HAP-1 (cell line): Measurements from ENCODE around the gene SCRT2.
"Not testable (repeated sequence)": the region's sequence is repeated elsewhere in the genome, so short reads cannot be mapped to it uniquely, and the experiment has no call there.

Source experiments
- DNase-seq, 2 experiments: peaks; one replicate each; pipeline ENCODE4 v3.0.0-alpha.2; 2016 to 2020; ENCODE audit warnings: low spot score in 2 of 2
- H3K27me3 ChIP-seq: fragments of 250-450 bp; sonication (Bioruptor Pico); 2 replicates; pipeline ENCODE4 v1.5.1; 2020; ENCODE audit warnings: low read depth, mild to moderate bottlenecking, moderate library complexity
- H3K36me3 ChIP-seq: fragments of 250-450 bp; sonication (Bioruptor Pico); replicated peaks from 2 replicates; pipeline ENCODE4 v1.5.1; 2020; ENCODE audit warnings: mild to moderate bottlenecking
- H3K4me1 ChIP-seq: fragments of 250-450 bp; sonication (Bioruptor Pico); 2 replicates; pipeline ENCODE4 v1.5.1; 2020; ENCODE audit warnings: mild to moderate bottlenecking
- H3K4me3 ChIP-seq: fragments of 250-450 bp; sonication (Bioruptor Pico); 2 replicates; pipeline ENCODE4 v1.5.1; 2020; ENCODE audit warnings: mild to moderate bottlenecking, moderate library complexity
- H3K9me3 ChIP-seq: fragments of 250-450 bp; sonication (Bioruptor Pico); 2 replicates; pipeline ENCODE4 v1.5.1; 2020; ENCODE audit warnings: mild to moderate bottlenecking, moderate library complexity
- in situ Hi-C: fragments of 300-500 bp; cut with MboI; formaldehyde crosslinking; loops from 3 replicates; pipeline ENCODE4 v1.14.3; 2020; ENCODE audit warnings: low sequenced_read_pairs, inconsistent platforms, mixed read lengths

Gene SCRT2

DNA sequence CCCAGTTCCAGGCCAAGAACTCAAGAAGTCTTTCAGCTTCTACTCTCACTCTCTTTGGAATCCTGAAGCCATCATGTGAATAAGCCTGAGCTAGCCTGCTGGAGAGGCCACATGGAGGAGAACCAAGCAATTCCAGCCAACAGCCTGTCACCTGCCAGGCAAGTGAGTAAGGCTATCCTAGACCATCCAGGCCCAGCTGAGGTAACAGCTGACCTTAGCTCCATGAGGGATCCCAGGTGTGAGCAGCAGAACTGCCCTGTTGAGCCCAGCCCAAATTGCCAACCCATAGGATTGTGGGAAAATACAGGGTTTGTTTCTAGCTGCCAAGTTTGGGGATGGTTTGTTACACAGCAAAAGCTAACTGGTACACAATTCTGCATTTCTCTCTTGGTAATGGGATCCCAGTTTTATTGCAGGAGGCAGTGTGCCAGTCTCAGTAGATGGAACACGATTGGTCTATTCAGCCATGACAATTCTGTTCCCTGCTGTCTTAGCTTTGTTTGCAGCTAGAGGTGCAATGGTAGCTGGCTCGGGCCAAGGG is 28.1 kb downstream of the SCRT2 start:
- no peak for DNase-seq
- Histone ChIP-seq H3K4me1 (peaks cover 3% of the 10 kb centered on the region; the same call in 1 of the 2 replicates), H3K27me3 (no peaks in the 10 kb centered on the region), H3K4me3 (no peak overlapping the region), H3K9me3 (peaks cover 3% of the 10 kb centered on the region; the same call in 1 of the 2 replicates), H3K36me3 (peaks cover 34% of the 10 kb centered on the region)
- in situ Hi-C loops = loop anchor here (5.0 kb wide), 1 partner anchor 90 kb away; no protein-coding TSS in a partner anchor

DNA sequence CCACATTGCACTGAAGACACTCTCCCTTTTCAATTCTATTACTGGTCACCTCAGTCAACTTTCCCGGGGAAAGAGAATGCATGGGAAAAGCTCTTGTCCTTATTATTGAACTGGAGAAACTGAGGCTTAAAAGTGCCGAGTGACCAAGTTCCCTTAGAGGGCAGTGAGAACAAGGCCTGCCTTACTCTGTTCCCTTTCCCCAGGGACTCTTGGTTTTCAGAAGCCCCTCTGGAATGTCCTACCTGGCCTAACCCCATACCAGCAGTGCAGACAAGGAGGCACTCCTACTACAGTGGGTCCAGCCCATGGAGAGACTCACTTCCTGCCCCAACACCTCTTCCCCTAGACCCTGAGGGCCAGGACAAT is 28.8 kb downstream of the SCRT2 start:
- no peaks in the 10 kb centered on the region for H3K27me3 ChIP-seq
- H3K9me3 ChIP-seq = peaks cover 3% of the 10 kb centered on the region; the same call in 1 of the 2 replicates
- in situ Hi-C loops = loop anchor here (5.0 kb wide), 1 partner anchor 90 kb away; no protein-coding TSS in a partner anchor
- H3K4me1 ChIP-seq = peaks cover 2% of the 10 kb centered on the region; the same call in 1 of the 2 replicates
- H3K36me3 ChIP-seq = peaks cover 34% of the 10 kb centered on the region
- no peak for DNase-seq
- no peak overlapping the region for H3K4me3 ChIP-seq

DNA sequence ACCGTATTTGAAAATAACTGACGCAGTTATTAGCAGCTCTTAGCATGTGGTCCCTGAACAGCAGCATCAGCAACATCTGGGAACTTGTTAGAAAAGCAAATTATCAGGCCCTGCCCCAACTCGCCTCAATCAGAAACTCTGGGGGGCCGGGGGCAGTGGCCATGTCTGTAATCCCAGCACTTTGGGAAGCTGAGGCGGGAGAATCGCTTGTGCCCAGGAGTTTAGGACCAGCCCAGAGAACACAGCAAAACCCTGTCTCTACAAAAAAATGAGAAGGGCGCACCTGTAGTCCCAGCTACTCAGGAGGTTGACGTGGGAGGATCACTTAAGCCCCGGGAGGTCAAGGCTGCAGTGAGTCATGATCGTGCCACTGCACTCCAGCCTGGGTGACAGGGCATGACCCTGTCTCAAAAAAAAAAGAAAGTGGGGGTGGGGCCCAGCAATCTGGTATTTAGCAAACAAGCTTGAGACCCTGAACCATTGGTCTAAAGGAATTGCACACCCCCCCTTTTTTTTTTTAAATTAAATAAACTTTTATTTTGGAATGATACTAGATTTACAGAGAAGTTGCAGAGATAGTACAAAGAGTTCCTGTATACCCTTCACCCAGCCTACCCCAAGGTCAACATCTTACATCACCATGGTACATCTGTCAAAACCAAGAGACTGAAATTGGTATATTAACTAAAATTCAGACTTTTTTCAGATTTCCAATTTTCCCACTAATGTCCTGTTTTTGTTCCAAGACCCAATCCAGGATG is 29.3 kb downstream of the SCRT2 start:
- in situ Hi-C loops = loop anchor here (5.0 kb wide), 1 partner anchor 89 kb away; no protein-coding TSS in a partner anchor
- H3K4me1 ChIP-seq = no peaks in the 10 kb centered on the region
- no peak for DNase-seq
- no peaks in the 10 kb centered on the region for H3K27me3 ChIP-seq
- H3K36me3 ChIP-seq = peaks cover 34% of the 10 kb centered on the region
- H3K4me3 ChIP-seq = no peak overlapping the region
- peaks cover 3% of the 10 kb centered on the region; the same call in 1 of the 2 replicates for H3K9me3 ChIP-seq

DNA sequence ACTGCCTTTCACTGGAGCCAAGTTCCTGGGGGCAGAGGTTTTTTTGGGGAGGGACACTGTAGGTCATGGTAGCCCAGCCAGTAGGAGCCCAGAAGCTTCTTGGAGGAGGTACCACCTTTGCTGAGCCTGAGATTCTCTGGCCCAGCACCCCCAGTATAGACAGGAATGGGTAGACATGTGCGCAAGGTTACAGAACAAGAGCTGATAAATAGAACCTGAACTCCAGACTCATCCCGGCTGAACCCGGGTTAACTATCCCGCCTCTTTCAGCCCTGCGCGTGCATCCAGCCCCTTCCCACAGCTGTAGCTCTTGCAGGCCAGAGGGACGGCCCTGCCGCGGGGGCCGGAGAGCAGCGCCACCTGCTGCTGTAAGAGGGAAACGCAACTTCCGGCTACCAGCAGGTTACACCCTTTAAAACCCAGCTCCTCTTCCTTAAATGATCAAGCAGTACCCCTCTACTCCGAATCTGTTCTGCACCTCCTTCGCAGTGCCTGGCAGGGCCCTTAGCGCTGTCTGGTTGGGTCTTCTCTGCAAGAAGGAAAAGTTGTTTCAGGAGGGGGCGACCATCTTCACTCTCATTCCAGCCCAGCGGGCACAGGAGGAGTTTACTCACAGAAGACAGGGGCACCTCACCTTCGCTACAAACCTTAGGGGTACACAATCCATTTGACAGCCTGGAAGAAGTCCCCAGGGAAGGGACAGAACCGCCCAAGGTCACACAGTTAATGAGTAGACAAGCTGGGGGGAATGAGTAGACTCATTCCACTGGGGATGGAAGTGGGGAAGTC is 30.1 kb downstream of the SCRT2 start:
- H3K9me3 ChIP-seq = peaks cover 3% of the 10 kb centered on the region; the same call in 1 of the 2 replicates
- DNase-seq = peak; percentile 76 to 86
- H3K4me1 ChIP-seq = no peaks in the 10 kb centered on the region
- no peaks in the 10 kb centered on the region for H3K27me3 ChIP-seq
- H3K36me3 ChIP-seq = peaks cover 27% of the 10 kb centered on the region
- no peak overlapping the region for H3K4me3 ChIP-seq
- in situ Hi-C loops = loop anchor here (5.0 kb wide), 1 partner anchor 88 kb away; no protein-coding TSS in a partner anchor

DNA sequence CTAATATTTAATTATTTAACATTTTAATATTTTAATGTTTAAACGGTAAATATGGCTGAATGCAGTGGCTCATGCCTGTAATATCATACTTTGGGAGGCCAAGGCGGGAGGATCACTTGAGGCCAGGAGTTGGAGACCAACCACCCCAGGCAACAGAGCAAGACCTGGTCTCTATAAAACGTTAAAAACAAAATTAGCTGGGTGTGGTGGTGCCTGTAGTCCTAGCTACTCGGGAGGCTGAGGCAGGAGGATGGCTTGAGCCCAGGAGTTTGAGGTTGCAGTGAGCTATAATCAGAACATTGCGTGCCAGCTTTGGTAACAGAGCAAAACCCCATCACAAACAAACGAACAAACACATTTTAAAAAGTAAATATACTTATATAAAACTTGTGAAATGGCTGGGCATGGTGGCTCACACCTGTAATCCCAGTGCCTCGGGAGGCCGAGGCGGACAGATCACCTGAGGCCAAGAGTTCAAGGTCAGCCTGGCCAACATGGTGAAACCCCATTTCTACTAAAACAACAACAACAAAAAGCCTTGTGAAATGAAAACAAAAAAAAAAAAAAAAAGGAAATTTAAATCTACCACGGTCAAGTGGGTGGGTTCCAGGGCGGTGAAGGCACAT is 30.8 kb downstream of the SCRT2 start:
- no peaks in the 10 kb centered on the region for H3K27me3 ChIP-seq
- in situ Hi-C loops = loop anchor here (5.0 kb wide), 1 partner anchor 88 kb away; no protein-coding TSS in a partner anchor
- no peaks in the 10 kb centered on the region for H3K4me1 ChIP-seq
- peaks cover 3% of the 10 kb centered on the region; the same call in 1 of the 2 replicates for H3K9me3 ChIP-seq
- no peak overlapping the region for H3K4me3 ChIP-seq
- no peak for DNase-seq
- H3K36me3 ChIP-seq = peaks cover 22% of the 10 kb centered on the region

- Histone ChIP-seq H3K4me1 (no peaks in the 10 kb centered on the region), H3K4me3 (no peak overlapping the region), H3K9me3 (no peaks in the 10 kb centered on the region), H3K27me3 (no peaks in the 10 kb centered on the region), H3K36me3 (peaks cover 5% of the 10 kb centered on the region)
- no peak for DNase-seq
- in situ Hi-C loops = no loop called here
Measured at GRCh38 chr20:642398-643174, 33.0 kb downstream of the SCRT2 start.

DNA sequence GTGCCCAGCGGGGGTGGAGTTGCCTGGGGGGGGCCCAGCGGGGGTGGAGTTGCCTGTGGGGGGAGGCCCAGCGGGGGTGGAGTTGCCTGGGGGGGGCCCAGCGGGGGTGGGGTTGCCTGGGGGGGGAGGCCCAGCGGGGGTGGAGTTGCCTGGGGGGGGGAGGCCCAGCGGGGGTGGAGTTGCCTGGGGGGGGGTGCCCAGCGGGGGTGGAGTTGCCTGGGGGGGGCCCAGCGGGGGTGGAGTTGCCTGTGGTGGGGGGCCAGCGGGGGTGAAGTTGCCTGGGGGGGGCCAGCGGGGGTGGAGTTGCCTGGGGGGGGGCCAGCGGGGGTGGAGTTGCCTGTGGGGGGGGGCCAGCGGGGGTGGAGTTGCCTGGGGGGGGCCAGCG is 33.6 kb downstream of the SCRT2 start:
- H3K4me1 ChIP-seq, H3K36me3 ChIP-seq, H3K4me3 ChIP-seq, H3K27me3 ChIP-seq, in situ Hi-C loops, H3K9me3 ChIP-seq, DNase-seq: not testable (repeated sequence)

GRCh38 chr20:641516-641875 is 34.1 kb downstream of the SCRT2 start:
- H3K4me1 ChIP-seq = no peaks in the 10 kb centered on the region
- no peaks in the 10 kb centered on the region for H3K9me3 ChIP-seq
- in situ Hi-C loops = no loop called here
- no peaks in the 10 kb centered on the region for H3K36me3 ChIP-seq
- no peak overlapping the region for H3K4me3 ChIP-seq
- H3K27me3 ChIP-seq = no peaks in the 10 kb centered on the region
- peak in 1 of 2 experiments; percentile 56 for DNase-seq

DNA sequence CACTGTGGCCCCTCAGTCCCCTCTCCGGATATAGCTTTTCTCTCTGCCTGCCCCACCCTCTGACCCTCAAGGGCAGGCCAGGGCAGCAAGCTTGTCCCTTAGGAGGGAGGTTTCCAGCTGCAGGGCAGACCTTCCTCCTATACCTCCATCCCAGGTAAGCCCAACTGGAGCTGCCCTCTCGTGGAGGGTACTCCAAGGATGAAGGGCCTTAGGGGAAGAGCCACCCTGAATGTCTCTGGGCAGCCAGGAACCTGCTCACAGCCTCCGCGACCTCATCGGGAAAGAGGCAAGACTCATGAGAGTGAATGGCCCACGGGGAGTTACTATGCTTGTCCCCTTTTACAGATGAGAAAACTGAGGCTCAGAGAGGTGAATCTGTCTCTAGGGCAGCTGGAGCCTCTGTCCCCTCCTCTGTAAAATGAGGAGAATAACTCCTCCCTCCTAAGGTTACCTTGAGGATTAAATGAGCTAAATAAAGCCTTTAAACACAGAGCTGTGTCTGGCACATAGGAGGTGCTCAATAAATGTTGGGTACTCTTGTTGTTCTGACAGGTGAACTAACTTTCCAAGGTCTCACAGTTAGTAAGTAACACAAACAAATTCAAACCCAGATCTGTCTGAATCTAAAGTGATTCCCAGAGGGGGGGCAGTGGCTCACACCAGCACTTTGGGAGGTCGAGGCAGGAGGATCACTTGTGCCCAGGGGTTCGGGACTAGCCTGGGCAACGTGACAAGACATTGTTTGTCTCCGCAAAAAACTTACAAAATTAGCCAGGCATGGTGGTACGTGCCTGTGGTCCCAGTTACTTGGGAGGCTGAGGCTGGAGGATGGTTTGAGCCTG is 34.7 kb downstream of the SCRT2 start:
- no peaks in the 10 kb centered on the region for H3K27me3 ChIP-seq
- DNase-seq = no peak
- H3K4me3 ChIP-seq = no peak overlapping the region
- in situ Hi-C loops = no loop called here
- H3K4me1 ChIP-seq = no peaks in the 10 kb centered on the region
- H3K9me3 ChIP-seq = no peaks in the 10 kb centered on the region
- H3K36me3 ChIP-seq = no peaks in the 10 kb centered on the region

GRCh38 chr20:638579-638978 is 37.0 kb downstream of the SCRT2 start:
- no peak for DNase-seq

GRCh38 chr20:637559-637958 is 38.0 kb downstream of the SCRT2 start:
- Histone ChIP-seq H3K4me3 (no peak overlapping the region), H3K27me3 (0 out of 2 replicates have a peak, but pooled peaks cover under 1% of the 10 kb centered on the region), H3K9me3 (no peaks in the 10 kb centered on the region), H3K36me3 (no peaks in the 10 kb centered on the region), H3K4me1 (no peaks in the 10 kb centered on the region)
- no peak for DNase-seq
- in situ Hi-C loops = no loop called here

More at GRCh38 chr20:638579-638978, 37.0 kb downstream of the SCRT2 start:
- no peaks in the 10 kb centered on the region for H3K27me3 ChIP-seq
- no peaks in the 10 kb centered on the region for H3K36me3 ChIP-seq
- in situ Hi-C loops = no loop called here
- no peaks in the 10 kb centered on the region for H3K4me1 ChIP-seq
- no peak overlapping the region for H3K4me3 ChIP-seq
- no peaks in the 10 kb centered on the region for H3K9me3 ChIP-seq

DNA sequence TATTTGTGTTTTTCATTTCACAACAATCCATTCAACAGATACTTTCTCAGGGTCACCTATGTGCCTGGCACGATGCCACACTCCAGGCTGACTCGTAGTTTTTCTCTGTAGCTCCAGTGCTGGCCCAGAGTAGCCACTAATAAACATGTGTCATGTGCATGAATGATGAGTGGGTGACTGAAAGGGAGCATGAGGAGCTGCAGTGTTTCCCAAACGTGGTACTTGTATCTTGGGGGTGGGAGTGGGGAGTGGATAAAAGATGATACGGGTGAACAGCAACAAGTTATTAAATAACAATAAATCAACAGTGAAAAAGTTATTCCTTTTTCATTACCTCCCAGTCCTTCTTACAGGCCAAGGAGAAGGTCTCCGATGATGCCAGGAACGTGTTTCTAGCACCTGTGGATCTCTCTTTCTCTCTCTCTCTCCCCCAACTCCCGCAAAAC is 39.7 kb downstream of the SCRT2 start:
- H3K4me1 ChIP-seq = no peaks in the 10 kb centered on the region
- no peak for DNase-seq
- no peaks in the 10 kb centered on the region for H3K36me3 ChIP-seq
- H3K27me3 ChIP-seq = 0 out of 2 replicates have a peak, but pooled peaks cover 4% of the 10 kb centered on the region
- in situ Hi-C loops = no loop called here
- no peak overlapping the region for H3K4me3 ChIP-seq
- H3K9me3 ChIP-seq = no peaks in the 10 kb centered on the region
